ENCODE measurements around the gene DERL3.

- no peak for TF ChIP-seq EZH2 (IDR thresholded peaks at IDR 0.05; ENCODE audit: insufficient read depth, poor library complexity, severe bottlenecking)
- TF ChIP-seq EZH2phosphoT487 (IDR thresholded peaks at IDR 0.05; ENCODE audit: insufficient read depth, low read depth): no peak
Observed at GRCh38 chr22:23831261-23831660, 7.5 kb downstream of the DERL3 start.

Data from GM23248 (cell line).